ENCODE data around the gene MYOCOS.

DNA sequence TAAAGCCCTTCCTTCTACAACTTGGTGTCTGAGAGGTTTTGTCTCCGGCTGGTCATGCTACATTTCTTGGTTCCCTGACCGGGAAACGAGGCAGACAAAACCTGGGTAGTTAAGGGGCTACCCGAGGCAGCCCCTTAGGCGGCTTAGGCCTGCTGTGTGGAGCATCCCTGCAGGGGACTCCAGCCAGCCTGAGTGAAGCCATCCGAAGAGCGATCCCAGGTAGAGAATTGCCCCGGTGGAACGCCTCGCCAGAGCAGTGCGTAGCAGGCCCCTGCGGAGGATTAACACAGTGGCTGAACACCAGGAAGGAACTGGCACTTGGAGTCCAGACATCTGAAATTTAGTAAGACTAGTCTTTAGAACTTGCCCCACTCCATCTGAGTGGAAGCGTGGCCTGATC lies 21.2 kb upstream of the MYOCOS start:
- TF ChIP-seq, protein P1, sequence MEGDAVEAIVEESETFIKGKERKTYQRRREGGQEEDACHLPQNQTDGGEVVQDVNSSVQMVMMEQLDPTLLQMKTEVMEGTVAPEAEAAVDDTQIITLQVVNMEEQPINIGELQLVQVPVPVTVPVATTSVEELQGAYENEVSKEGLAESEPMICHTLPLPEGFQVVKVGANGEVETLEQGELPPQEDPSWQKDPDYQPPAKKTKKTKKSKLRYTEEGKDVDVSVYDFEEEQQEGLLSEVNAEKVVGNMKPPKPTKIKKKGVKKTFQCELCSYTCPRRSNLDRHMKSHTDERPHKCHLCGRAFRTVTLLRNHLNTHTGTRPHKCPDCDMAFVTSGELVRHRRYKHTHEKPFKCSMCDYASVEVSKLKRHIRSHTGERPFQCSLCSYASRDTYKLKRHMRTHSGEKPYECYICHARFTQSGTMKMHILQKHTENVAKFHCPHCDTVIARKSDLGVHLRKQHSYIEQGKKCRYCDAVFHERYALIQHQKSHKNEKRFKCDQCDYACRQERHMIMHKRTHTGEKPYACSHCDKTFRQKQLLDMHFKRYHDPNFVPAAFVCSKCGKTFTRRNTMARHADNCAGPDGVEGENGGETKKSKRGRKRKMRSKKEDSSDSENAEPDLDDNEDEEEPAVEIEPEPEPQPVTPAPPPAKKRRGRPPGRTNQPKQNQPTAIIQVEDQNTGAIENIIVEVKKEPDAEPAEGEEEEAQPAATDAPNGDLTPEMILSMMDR (IDR thresholded peaks at IDR 0.05; ENCODE audit: low read depth, low read length), result no peak
- TF ChIP-seq POLR2A (IDR thresholded peaks at IDR 0.05; ENCODE audit: extremely low read depth, insufficient read length), result no peak

All from NB4 (cell line).